ENCODE measurements around the gene CCDC191.

The CCDC191 gene

GRCh38 chr3:114086356-114086755 lies 30.0 kb upstream of the CCDC191 start:
- Histone ChIP-seq H3K4me3 (ENCODE audit: low read depth in 1 of 2, low read length in 2 of 2) (no peak overlapping the region), H3K79me2 (ENCODE audit: insufficient read depth, low read length) (no peaks in the 10 kb centered on the region), H3K36me3 (ENCODE audit: insufficient read depth, low read length) (peaks cover 58% of the 10 kb centered on the region), H3K4me2 (ENCODE audit: insufficient read depth, low read length) (no peak overlapping the region), H3K9ac (ENCODE audit: low read depth, low read length) (no peak overlapping the region), H3K4me1 (ENCODE audit: insufficient read depth, low read length) (no peaks in the 10 kb centered on the region), H3K9me3 (ENCODE audit: insufficient read depth, low read length, severe bottlenecking) (no peaks in the 10 kb centered on the region), H2AFZ (ENCODE audit: low read depth, low read length) (no peak overlapping the region), H3K27me3 (ENCODE audit: insufficient read depth, low read length, poor library complexity) (no peaks in the 10 kb centered on the region), H3K27ac (ENCODE audit: low read length) (no peak overlapping the region), H4K20me1 (ENCODE audit: insufficient read depth, low read length) (no peaks in the 10 kb centered on the region)
- DNase-seq (no peak), ATAC-seq (ENCODE audit: insufficient read depth, low read depth) (no peak)
- TF ChIP-seq CTCF (IDR thresholded peaks at IDR 0.05; ENCODE audit: borderline replicate concordance, extremely low read depth, low read length, poor library complexity, severe bottlenecking) (no peak), EZH2 (IDR thresholded peaks at IDR 0.05; ENCODE audit: borderline replicate concordance, low read depth, low read length, severe bottlenecking) (no peak)

GRCh38 chr3:114083112-114083511 lies 26.8 kb upstream of the CCDC191 start:
- H3K4me1 ChIP-seq (ENCODE audit: insufficient read depth, low read length), result no peaks in the 10 kb centered on the region
- peaks cover 87% of the 10 kb centered on the region for H3K36me3 ChIP-seq (ENCODE audit: insufficient read depth, low read length)
- no peaks in the 10 kb centered on the region for H3K9me3 ChIP-seq (ENCODE audit: insufficient read depth, low read length, severe bottlenecking)
- H3K4me3 ChIP-seq (ENCODE audit: low read depth in 1 of 2, low read length in 2 of 2), result no peak overlapping the region
- no peak for TF ChIP-seq EZH2 (IDR thresholded peaks at IDR 0.05; ENCODE audit: borderline replicate concordance, low read depth, low read length, severe bottlenecking)
- no peak for TF ChIP-seq CTCF (IDR thresholded peaks at IDR 0.05; ENCODE audit: borderline replicate concordance, extremely low read depth, low read length, poor library complexity, severe bottlenecking)
- ATAC-seq (ENCODE audit: insufficient read depth, low read depth), result no peak
- no peak overlapping the region for H3K4me2 ChIP-seq (ENCODE audit: insufficient read depth, low read length)
- DNase-seq, result no peak
- no peak overlapping the region for H2AFZ ChIP-seq (ENCODE audit: low read depth, low read length)
- H4K20me1 ChIP-seq (ENCODE audit: insufficient read depth, low read length), result no peaks in the 10 kb centered on the region
- no peak overlapping the region for H3K9ac ChIP-seq (ENCODE audit: low read depth, low read length)
- no peak overlapping the region for H3K27ac ChIP-seq (ENCODE audit: low read length)
- no peaks in the 10 kb centered on the region for H3K27me3 ChIP-seq (ENCODE audit: insufficient read depth, low read length, poor library complexity)
- no peaks in the 10 kb centered on the region for H3K79me2 ChIP-seq (ENCODE audit: insufficient read depth, low read length)

GRCh38 chr3:114081037-114081436 lies 24.7 kb upstream of the CCDC191 start:
- DNase-seq (no peak), ATAC-seq (ENCODE audit: insufficient read depth, low read depth) (no peak)
- Histone ChIP-seq H3K9me3 (ENCODE audit: insufficient read depth, low read length, severe bottlenecking) (no peaks in the 10 kb centered on the region), H3K79me2 (ENCODE audit: insufficient read depth, low read length) (no peaks in the 10 kb centered on the region), H2AFZ (ENCODE audit: low read depth, low read length) (no peak overlapping the region), H4K20me1 (ENCODE audit: insufficient read depth, low read length) (no peaks in the 10 kb centered on the region), H3K36me3 (ENCODE audit: insufficient read depth, low read length) (peaks cover 88% of the 10 kb centered on the region), H3K27me3 (ENCODE audit: insufficient read depth, low read length, poor library complexity) (no peaks in the 10 kb centered on the region), H3K4me3 (ENCODE audit: low read depth in 1 of 2, low read length in 2 of 2) (no peak overlapping the region), H3K4me2 (ENCODE audit: insufficient read depth, low read length) (no peak overlapping the region), H3K9ac (ENCODE audit: low read depth, low read length) (no peak overlapping the region), H3K27ac (ENCODE audit: low read length) (no peak overlapping the region), H3K4me1 (ENCODE audit: insufficient read depth, low read length) (no peaks in the 10 kb centered on the region)
- no peak for TF ChIP-seq EZH2 (IDR thresholded peaks at IDR 0.05; ENCODE audit: borderline replicate concordance, low read depth, low read length, severe bottlenecking)
- TF ChIP-seq CTCF (IDR thresholded peaks at IDR 0.05; ENCODE audit: borderline replicate concordance, extremely low read depth, low read length, poor library complexity, severe bottlenecking), result no peak

GRCh38 chr3:114080201-114080600 lies 23.9 kb upstream of the CCDC191 start:
- H2AFZ ChIP-seq (ENCODE audit: low read depth, low read length), result no peak overlapping the region
- H3K4me3 ChIP-seq (ENCODE audit: low read depth in 1 of 2, low read length in 2 of 2), result no peak overlapping the region
- no peak overlapping the region for H3K9ac ChIP-seq (ENCODE audit: low read depth, low read length)
- H3K9me3 ChIP-seq (ENCODE audit: insufficient read depth, low read length, severe bottlenecking), result no peaks in the 10 kb centered on the region
- H3K36me3 ChIP-seq (ENCODE audit: insufficient read depth, low read length), result peaks cover 88% of the 10 kb centered on the region
- no peak overlapping the region for H3K4me2 ChIP-seq (ENCODE audit: insufficient read depth, low read length)
- H3K27me3 ChIP-seq (ENCODE audit: insufficient read depth, low read length, poor library complexity), result no peaks in the 10 kb centered on the region
- no peaks in the 10 kb centered on the region for H4K20me1 ChIP-seq (ENCODE audit: insufficient read depth, low read length)
- no peaks in the 10 kb centered on the region for H3K4me1 ChIP-seq (ENCODE audit: insufficient read depth, low read length)
- DNase-seq, result no peak
- no peak for ATAC-seq (ENCODE audit: insufficient read depth, low read depth)
- TF ChIP-seq CTCF (IDR thresholded peaks at IDR 0.05; ENCODE audit: borderline replicate concordance, extremely low read depth, low read length, poor library complexity, severe bottlenecking), result no peak
- TF ChIP-seq EZH2 (IDR thresholded peaks at IDR 0.05; ENCODE audit: borderline replicate concordance, low read depth, low read length, severe bottlenecking), result no peak
- H3K27ac ChIP-seq (ENCODE audit: low read length), result no peak overlapping the region
- no peaks in the 10 kb centered on the region for H3K79me2 ChIP-seq (ENCODE audit: insufficient read depth, low read length)
